PC-9 (cell line): ENCODE data around the gene SKI. TPM values are rescaled to one million over a fixed set of nuclear protein-coding genes. Genes with fewer than 3 reads are reported as not detected.

Source experiments
- BruUV-seq: library from RNA; stranded (reverse); fragments of 400-500 nt; replicated peaks from 2 replicates; lab custom pipeline; 2021; lab: Mats Ljungman, UMichigan
- CTCF ChIA-PET: fragments of 300-600 bp; sonication (Branson Sonifier 250); formaldehyde crosslinking; loops from one replicate; lab custom pipeline; 2022; ENCODE audit warnings: antibody characterized with exemption; lab: Charles Lee
- POLR2A ChIA-PET: fragments of 300-600 bp; sonication (Branson Sonifier 250); formaldehyde crosslinking; loops from one replicate; lab custom pipeline; 2022; ENCODE audit warnings: antibody characterized with exemption; ENCODE audit not compliant: unreplicated experiment; lab: Charles Lee
- DNase-seq, 2 experiments: peaks; one replicate each; pipeline versions ENCODE4 v3.0.0 to v3.0.0-alpha.2; 2015 to 2022; ENCODE audit warnings: mixed read lengths in 1 of 2
- H2AFZ ChIP-seq: fragments of 200-600 bp; sonication (generic); 2 replicates; pipeline ENCODE4 v1.8.1; 2017; ENCODE audit warnings: antibody characterized with exemption
- H3F3A ChIP-seq: fragments of 200-600 bp; sonication (generic); 2 replicates; pipeline ENCODE4 v1.8.1; 2017; ENCODE audit warnings: antibody characterized with exemption, mild to moderate bottlenecking, low read depth; ENCODE audit not compliant: insufficient read depth
- H3K27ac ChIP-seq: fragments of 200-600 bp; sonication (generic); 2 replicates; pipeline ENCODE4 v1.6.1; 2016; ENCODE audit warnings: mixed run types
- H3K27me3 ChIP-seq: fragments of 200-600 bp; sonication (generic); 2 replicates; pipeline ENCODE4 v1.6.1; 2016; ENCODE audit warnings: low read depth, mixed run types; ENCODE audit not compliant: insufficient read depth
- H3K36me3 ChIP-seq: fragments of 200-600 bp; sonication (generic); 2 replicates; pipeline ENCODE4 v1.6.1; 2016; ENCODE audit warnings: low read depth, mixed run types
- H3K4me1 ChIP-seq: fragments of 200-600 bp; sonication (generic); replicated peaks from 2 replicates; pipeline ENCODE4 v1.6.1; 2016; ENCODE audit warnings: mixed run types; ENCODE audit not compliant: insufficient read depth
- H3K4me2 ChIP-seq: fragments of 200-600 bp; sonication (generic); 2 replicates; pipeline ENCODE4 v1.6.1; 2017; ENCODE audit warnings: mixed run types
- H3K4me3 ChIP-seq: fragments of 200-600 bp; sonication (generic); 2 replicates; pipeline ENCODE4 v1.6.1; 2016; ENCODE audit warnings: mixed run types
- H3K79me2 ChIP-seq: fragments of 200-600 bp; sonication (generic); 2 replicates; pipeline ENCODE4 v1.6.1; 2017; ENCODE audit warnings: low read depth, mixed run types
- H3K9me2 ChIP-seq: fragments of 200-600 bp; sonication (generic); 2 replicates; pipeline ENCODE4 v1.8.1; 2017; ENCODE audit warnings: mild to moderate bottlenecking; ENCODE audit not compliant: insufficient read depth
- H3K9me3 ChIP-seq: fragments of 200-600 bp; sonication (generic); 2 replicates; pipeline ENCODE4 v1.8.1; 2016; ENCODE audit warnings: low read depth; ENCODE audit not compliant: insufficient read depth
- H4K20me1 ChIP-seq: fragments of 200-600 bp; sonication (generic); 2 replicates; pipeline ENCODE4 v1.8.1; 2017; ENCODE audit not compliant: insufficient read depth
- EZH2 ChIP-seq: fragments of 200-600 bp; sonication (generic); IDR thresholded peaks from 2 replicates; pipeline ENCODE4 v1.8.0; 2017; ENCODE audit warnings: antibody characterized with exemption, low read depth
- intact Hi-C: fragments of 100-400 bp; cut with micrococcal nuclease; formaldehyde crosslinking; loops from one replicate; pipeline ENCODE4 v1.10.0; 2022; ENCODE audit not compliant: unreplicated experiment
- total RNA-seq: library from RNA; stranded (reverse); gene quantifications from 2 replicates; pipeline ENCODE4 v1.2.3, GENCODE V29; 2021
- TF ChIP-seq, protein P1 (sequence below): fragments of 200-600 bp; sonication (generic); conservative IDR thresholded peaks from 2 replicates; pipeline ENCODE4 v1.6.1; 2017; ENCODE audit warnings: mixed run types, antibody characterized with exemption, mild to moderate bottlenecking, moderate library complexity

Gene SKI
- total RNA-seq, 1 experiment from 2014 or later, result 36.2 TPM

DNA sequence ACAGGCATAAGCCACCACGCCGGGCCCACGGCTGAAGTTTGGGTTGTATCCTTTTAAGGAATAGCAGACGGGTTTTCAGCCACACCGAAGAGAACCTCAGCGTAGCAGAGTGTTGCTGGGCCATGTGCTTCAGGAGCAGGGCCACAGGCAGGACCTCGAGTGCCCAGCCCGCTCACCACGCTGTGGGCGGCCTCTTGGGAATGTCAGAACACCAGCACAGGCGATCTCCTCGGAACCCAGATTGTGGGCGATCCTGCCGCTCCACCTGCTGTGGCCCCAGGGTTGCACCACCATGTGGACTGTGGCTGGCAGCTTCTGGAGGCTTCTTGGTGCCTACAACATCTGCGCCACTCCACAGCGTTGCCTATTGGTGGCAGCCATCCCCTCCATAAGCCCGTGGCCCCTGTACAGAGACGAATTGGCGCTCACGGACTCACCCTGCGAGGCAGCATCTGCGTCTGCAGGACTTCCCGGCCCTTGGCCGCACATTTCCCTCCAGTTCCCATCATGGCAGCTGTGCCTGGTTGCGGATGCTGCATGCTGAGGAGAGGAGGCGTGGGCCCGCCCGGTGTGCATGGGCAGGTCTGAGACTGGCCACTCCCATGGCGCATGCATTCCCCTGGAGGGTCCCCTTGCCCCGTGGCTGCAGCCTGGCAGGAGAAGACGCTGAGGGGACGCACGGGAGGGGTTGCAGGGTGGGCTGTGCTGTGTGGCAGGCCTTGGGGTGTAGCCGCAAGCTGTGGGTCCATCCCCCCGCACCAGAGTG lies 69.3 kb downstream of the SKI start:
- Histone ChIP-seq H4K20me1 (peaks cover 77% of the 10 kb centered on the region), H3K4me3 (no peak overlapping the region)

DNA sequence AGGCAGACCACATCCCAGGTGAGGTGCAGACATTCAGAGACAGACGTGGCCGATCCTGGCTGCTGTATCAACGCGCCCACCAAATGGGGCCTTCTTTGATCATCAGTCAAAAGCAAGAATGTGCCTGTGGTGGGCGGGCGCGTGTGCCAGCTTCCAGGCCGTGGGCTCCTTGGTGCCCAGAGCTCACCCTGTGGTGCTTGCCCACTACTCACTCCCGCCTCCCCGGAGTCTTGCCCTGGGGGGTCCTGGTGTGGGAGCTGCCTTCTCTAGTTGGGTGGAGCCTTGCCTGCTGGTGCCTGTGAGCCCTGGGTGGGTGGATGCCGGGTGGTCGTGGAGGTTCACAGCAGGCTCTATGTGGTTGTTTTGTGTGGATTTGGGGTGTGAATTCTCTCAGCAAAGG lies 70.6 kb downstream of the SKI start:
- Histone ChIP-seq H3K36me3 (no peaks in the 10 kb centered on the region), H3K4me2 (no peak overlapping the region), H3F3A (no peaks in the 10 kb centered on the region), H3K27me3 (no peaks in the 10 kb centered on the region), H3K9me2 (no peaks in the 10 kb centered on the region), H3K4me1 (no peaks in the 10 kb centered on the region), H4K20me1 (peaks cover 76% of the 10 kb centered on the region), H3K27ac (no peak overlapping the region), H3K4me3 (no peak overlapping the region), H3K9me3 (no peaks in the 10 kb centered on the region), H2AFZ (no peak overlapping the region), H3K79me2 (peaks cover 66% of the 10 kb centered on the region)
- ChIA-PET CTCF (no interaction called here), POLR2A (no interaction called here)
- TF ChIP-seq EZH2, result no peak
- TF ChIP-seq, protein P1, sequence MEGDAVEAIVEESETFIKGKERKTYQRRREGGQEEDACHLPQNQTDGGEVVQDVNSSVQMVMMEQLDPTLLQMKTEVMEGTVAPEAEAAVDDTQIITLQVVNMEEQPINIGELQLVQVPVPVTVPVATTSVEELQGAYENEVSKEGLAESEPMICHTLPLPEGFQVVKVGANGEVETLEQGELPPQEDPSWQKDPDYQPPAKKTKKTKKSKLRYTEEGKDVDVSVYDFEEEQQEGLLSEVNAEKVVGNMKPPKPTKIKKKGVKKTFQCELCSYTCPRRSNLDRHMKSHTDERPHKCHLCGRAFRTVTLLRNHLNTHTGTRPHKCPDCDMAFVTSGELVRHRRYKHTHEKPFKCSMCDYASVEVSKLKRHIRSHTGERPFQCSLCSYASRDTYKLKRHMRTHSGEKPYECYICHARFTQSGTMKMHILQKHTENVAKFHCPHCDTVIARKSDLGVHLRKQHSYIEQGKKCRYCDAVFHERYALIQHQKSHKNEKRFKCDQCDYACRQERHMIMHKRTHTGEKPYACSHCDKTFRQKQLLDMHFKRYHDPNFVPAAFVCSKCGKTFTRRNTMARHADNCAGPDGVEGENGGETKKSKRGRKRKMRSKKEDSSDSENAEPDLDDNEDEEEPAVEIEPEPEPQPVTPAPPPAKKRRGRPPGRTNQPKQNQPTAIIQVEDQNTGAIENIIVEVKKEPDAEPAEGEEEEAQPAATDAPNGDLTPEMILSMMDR, result no peak
- intact Hi-C loops, result no loop called here
- BruUV-seq, result no TSS peak
- no peak for DNase-seq

More for the DNA sequence above, 69.3 kb downstream of the SKI start:
- intact Hi-C loops, result no loop called here
- Histone ChIP-seq H3K4me2 (no peak overlapping the region), H3K79me2 (peaks cover 79% of the 10 kb centered on the region), H3F3A (0 out of 2 replicates have a peak, but pooled peaks cover 3% of the 10 kb centered on the region), H3K9me2 (no peaks in the 10 kb centered on the region), H3K9me3 (no peaks in the 10 kb centered on the region), H3K36me3 (no peaks in the 10 kb centered on the region), H2AFZ (no peak overlapping the region), H3K27ac (no peak overlapping the region), H3K27me3 (no peaks in the 10 kb centered on the region), H3K4me1 (no peaks in the 10 kb centered on the region)
- ChIA-PET CTCF (interaction anchor here (0.6 kb wide), 1 partner anchor 12 kb away, joined by 11 read pairs; no protein-coding TSS in a partner anchor), POLR2A (interaction anchor here (0.7 kb wide), 1 partner anchor 63 kb away, joined by 3 read pairs; no protein-coding TSS in a partner anchor)
- BruUV-seq, result no TSS peak
- no peak for DNase-seq
- TF ChIP-seq, protein P1, result no peak
- no peak for TF ChIP-seq EZH2

DNA sequence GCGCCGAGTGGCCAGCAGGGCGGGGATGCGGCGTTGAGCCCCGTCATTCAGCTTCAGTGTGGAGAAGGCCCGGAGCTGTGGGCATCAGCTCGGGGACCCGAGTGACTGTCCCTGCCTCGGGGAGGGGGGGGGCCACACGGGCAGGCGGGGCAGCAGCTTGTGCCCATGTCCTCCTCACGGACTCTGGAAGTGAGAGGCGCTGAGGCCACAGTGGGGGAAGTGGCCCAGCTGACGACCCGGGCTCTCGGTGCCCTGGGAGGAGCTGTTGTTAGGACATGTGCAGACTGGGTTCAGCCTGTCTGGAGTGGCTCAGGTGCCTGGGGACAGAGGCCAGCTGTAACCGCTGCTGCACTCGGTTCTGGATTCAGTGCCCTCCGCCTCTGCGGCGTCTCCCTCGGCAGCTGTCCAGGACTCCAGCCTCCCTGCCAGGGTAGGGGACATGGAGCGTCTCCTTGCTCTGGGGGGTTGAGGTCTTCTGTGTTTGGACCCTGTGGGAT lies 71.1 kb downstream of the SKI start:
- H3F3A ChIP-seq, result no peaks in the 10 kb centered on the region
- no peak overlapping the region for H2AFZ ChIP-seq
- H3K79me2 ChIP-seq, result peaks cover 61% of the 10 kb centered on the region
- no peak overlapping the region for H3K4me2 ChIP-seq
- no peak for DNase-seq
- H3K9me3 ChIP-seq, result no peaks in the 10 kb centered on the region
- CTCF ChIA-PET, result no interaction called here
- no TSS peak for BruUV-seq
- H3K36me3 ChIP-seq, result no peaks in the 10 kb centered on the region
- TF ChIP-seq, protein P1, result no peak
- no peak for TF ChIP-seq EZH2
- H3K4me3 ChIP-seq, result no peak overlapping the region
- POLR2A ChIA-PET, result no interaction called here
- H4K20me1 ChIP-seq, result peaks cover 71% of the 10 kb centered on the region
- H3K9me2 ChIP-seq, result no peaks in the 10 kb centered on the region
- H3K27me3 ChIP-seq, result no peaks in the 10 kb centered on the region
- no peaks in the 10 kb centered on the region for H3K4me1 ChIP-seq
- intact Hi-C loops, result no loop called here
- H3K27ac ChIP-seq, result no peak overlapping the region
